ENCODE results near the gene IL21R. TPM values are rescaled to one million over a fixed set of nuclear protein-coding genes. Genes with fewer than 3 reads are reported as not detected.
A peak's percentile ranks its signal among the peaks of the same experiment; 100 is the strongest.

Gene IL21R
- total and polyA plus RNA-seq, 10 of the 15 experiments (the other 5 are each of a cell fraction or from before 2014, with no cell fraction given), result 5.3 to 138 (median 82.5) TPM

DNA sequence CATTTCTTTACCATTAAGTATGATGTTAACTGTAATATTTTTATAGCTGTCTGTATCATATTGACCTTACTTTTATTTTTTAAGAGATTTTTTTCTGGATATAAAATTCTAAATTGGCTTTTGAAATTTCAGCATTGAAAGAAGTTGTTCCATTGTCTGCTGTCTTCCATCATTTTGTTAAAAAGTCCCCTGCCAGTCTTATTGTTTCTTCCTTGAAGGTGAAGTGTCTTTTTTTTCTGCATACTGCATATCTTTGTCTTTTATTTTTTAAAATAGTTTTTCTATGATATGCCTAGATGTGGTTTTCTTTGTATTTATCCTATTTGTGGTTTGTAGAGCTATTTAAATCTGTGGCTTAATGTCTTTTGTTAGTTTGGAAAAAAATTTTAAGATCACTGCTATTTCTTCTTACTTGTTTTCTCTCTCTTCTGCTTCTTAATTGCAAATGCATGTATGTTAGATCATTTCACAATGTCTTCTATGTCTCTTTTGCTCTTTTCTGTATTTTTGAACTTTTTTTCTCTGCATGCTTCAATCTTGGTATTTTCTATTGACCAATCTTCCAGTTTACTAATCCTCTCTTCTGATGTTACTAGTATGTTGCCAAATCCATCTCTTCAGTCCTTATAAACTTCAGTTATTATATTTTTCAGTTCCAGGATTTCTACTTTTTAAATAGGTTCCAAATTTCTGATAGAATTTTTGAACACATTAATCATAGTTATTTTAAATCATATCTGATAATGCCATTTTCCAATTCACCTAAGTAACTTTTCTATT, 20.2 kb downstream of the IL21R start (continued):
- TF ChIP-seq IKZF1 (conservative IDR thresholded peaks at IDR 0.05) (no peak), POLR2AphosphoS5 (IDR thresholded peaks at IDR 0.05; ENCODE audit: low read length) (no peak), BCL3 (IDR thresholded peaks at IDR 0.05; ENCODE audit: borderline replicate concordance, insufficient read depth, low read depth, low read length, poor library complexity, severe bottlenecking) (no peak), YBX1 (IDR thresholded peaks at IDR 0.05) (no peak), RBBP5 (conservative IDR thresholded peaks at IDR 0.05) (no peak), SMAD5 (IDR thresholded peaks at IDR 0.05; ENCODE audit: low read depth) (no peak), TAF1 (IDR thresholded peaks at IDR 0.05; ENCODE audit: borderline replicate concordance, low read depth, low read length) (no peak), STAT3 (IDR thresholded peaks at IDR 0.05; ENCODE audit: low read depth, low read length) (no peak), MLLT1 (IDR thresholded peaks at IDR 0.05) (peak; percentile 69; the same call in 1 of the 2 replicates), RELA (IDR thresholded peaks at IDR 0.05; ENCODE audit: borderline replicate concordance, partially characterized antibody) (no peak), JUND (IDR thresholded peaks at IDR 0.05; ENCODE audit: low read depth, low read length) (no peak), ZNF24 (IDR thresholded peaks at IDR 0.05) (no peak)
- TF ChIP-seq, protein P1, sequence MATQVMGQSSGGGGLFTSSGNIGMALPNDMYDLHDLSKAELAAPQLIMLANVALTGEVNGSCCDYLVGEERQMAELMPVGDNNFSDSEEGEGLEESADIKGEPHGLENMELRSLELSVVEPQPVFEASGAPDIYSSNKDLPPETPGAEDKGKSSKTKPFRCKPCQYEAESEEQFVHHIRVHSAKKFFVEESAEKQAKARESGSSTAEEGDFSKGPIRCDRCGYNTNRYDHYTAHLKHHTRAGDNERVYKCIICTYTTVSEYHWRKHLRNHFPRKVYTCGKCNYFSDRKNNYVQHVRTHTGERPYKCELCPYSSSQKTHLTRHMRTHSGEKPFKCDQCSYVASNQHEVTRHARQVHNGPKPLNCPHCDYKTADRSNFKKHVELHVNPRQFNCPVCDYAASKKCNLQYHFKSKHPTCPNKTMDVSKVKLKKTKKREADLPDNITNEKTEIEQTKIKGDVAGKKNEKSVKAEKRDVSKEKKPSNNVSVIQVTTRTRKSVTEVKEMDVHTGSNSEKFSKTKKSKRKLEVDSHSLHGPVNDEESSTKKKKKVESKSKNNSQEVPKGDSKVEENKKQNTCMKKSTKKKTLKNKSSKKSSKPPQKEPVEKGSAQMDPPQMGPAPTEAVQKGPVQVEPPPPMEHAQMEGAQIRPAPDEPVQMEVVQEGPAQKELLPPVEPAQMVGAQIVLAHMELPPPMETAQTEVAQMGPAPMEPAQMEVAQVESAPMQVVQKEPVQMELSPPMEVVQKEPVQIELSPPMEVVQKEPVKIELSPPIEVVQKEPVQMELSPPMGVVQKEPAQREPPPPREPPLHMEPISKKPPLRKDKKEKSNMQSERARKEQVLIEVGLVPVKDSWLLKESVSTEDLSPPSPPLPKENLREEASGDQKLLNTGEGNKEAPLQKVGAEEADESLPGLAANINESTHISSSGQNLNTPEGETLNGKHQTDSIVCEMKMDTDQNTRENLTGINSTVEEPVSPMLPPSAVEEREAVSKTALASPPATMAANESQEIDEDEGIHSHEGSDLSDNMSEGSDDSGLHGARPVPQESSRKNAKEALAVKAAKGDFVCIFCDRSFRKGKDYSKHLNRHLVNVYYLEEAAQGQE (IDR thresholded peaks at IDR 0.05; ENCODE audit: low read depth, low read length), result no peak
- TF ChIP-seq, protein P2, sequence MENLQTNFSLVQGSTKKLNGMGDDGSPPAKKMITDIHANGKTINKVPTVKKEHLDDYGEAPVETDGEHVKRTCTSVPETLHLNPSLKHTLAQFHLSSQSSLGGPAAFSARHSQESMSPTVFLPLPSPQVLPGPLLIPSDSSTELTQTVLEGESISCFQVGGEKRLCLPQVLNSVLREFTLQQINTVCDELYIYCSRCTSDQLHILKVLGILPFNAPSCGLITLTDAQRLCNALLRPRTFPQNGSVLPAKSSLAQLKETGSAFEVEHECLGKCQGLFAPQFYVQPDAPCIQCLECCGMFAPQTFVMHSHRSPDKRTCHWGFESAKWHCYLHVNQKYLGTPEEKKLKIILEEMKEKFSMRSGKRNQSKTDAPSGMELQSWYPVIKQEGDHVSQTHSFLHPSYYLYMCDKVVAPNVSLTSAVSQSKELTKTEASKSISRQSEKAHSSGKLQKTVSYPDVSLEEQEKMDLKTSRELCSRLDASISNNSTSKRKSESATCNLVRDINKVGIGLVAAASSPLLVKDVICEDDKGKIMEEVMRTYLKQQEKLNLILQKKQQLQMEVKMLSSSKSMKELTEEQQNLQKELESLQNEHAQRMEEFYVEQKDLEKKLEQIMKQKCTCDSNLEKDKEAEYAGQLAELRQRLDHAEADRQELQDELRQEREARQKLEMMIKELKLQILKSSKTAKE (IDR thresholded peaks at IDR 0.05; ENCODE audit: low read depth, poor library complexity, severe bottlenecking), result peak; percentile 68
- TF ChIP-seq, protein P3, sequence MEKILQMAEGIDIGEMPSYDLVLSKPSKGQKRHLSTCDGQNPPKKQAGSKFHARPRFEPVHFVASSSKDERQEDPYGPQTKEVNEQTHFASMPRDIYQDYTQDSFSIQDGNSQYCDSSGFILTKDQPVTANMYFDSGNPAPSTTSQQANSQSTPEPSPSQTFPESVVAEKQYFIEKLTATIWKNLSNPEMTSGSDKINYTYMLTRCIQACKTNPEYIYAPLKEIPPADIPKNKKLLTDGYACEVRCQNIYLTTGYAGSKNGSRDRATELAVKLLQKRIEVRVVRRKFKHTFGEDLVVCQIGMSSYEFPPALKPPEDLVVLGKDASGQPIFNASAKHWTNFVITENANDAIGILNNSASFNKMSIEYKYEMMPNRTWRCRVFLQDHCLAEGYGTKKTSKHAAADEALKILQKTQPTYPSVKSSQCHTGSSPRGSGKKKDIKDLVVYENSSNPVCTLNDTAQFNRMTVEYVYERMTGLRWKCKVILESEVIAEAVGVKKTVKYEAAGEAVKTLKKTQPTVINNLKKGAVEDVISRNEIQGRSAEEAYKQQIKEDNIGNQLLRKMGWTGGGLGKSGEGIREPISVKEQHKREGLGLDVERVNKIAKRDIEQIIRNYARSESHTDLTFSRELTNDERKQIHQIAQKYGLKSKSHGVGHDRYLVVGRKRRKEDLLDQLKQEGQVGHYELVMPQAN (conservative IDR thresholded peaks at IDR 0.05), result no peak
